Subcutaneous abdominal adipose tissue (tissue), 5 donors: ENCODE measurements around the gene CSTA.

Experiments used
- H3K27ac ChIP-seq: one replicate; pipeline ENCODE4 v1.7.0; 2013; ENCODE audit warnings: low read depth, mild to moderate bottlenecking, inconsistent platforms, low read length, moderate library complexity
- H3K27me3 ChIP-seq, 5 donors: one replicate each; pipeline ENCODE4 v1.7.0; 2013; ENCODE audit warnings: low read length in 5 of 5, inconsistent platforms in 1 of 5; ENCODE audit not compliant: control insufficient read depth in 5 of 5, insufficient read depth in 4 of 5
- H3K36me3 ChIP-seq, 5 donors: one replicate each; pipeline ENCODE4 v1.7.0; 2013; ENCODE audit warnings: low read length in 5 of 5; ENCODE audit not compliant: control insufficient read depth in 5 of 5, insufficient read depth in 5 of 5
- H3K4me1 ChIP-seq, 5 donors: one replicate each; pipeline ENCODE4 v1.7.0; 2013; ENCODE audit warnings: low read length in 5 of 5, mild to moderate bottlenecking in 3 of 5, moderate library complexity in 1 of 5; ENCODE audit not compliant: control insufficient read depth in 5 of 5, insufficient read depth in 5 of 5
- H3K4me3 ChIP-seq, 5 donors: one replicate each; pipeline ENCODE4 v1.7.0; 2013; ENCODE audit warnings: low read length in 5 of 5, low read depth in 1 of 5
- H3K9ac ChIP-seq, 5 donors: one replicate each; pipeline ENCODE4 v1.7.0; 2013; ENCODE audit warnings: low read length in 5 of 5, mild to moderate bottlenecking in 4 of 5, moderate library complexity in 3 of 5
- H3K9me3 ChIP-seq, 5 donors: one replicate each; pipeline ENCODE4 v1.7.0; 2013; ENCODE audit warnings: low read length in 5 of 5; ENCODE audit not compliant: control insufficient read depth in 5 of 5
- donor health status: healthy.
- donor health status: healthy.
- donor health status: healthy.
- donor health status: healthy.
- donor health status: healthy.

Gene CSTA

GRCh38 chr3:122316368-122316767 lies 8.7 kb upstream of the CSTA start:
- Histone ChIP-seq H3K4me3 (no peak overlapping the region), H3K27me3 (peaks cover 0 to 4% (median 0%) of the 10 kb centered on the region in 5 donors), H3K36me3 (no peaks in the 10 kb centered on the region), H3K27ac (no peak overlapping the region), H3K9ac (no peak overlapping the region), H3K4me1 (peaks cover 0 to 4% (median 0%) of the 10 kb centered on the region in 5 donors), H3K9me3 (peaks cover 0 to 7% (median 0%) of the 10 kb centered on the region in 5 donors)

- Histone ChIP-seq H3K27me3 (peaks cover 0 to 4% (median 0%) of the 10 kb centered on the region in 5 donors), H3K36me3 (no peaks in the 10 kb centered on the region), H3K9ac (no peak overlapping the region)
These were observed 6.4 kb upstream of the CSTA start for GRCh38 chr3:122318620-122319019.

GRCh38 chr3:122322095-122323075 lies 2.7 kb upstream of the CSTA start:
- Histone ChIP-seq H3K4me3 (no peak overlapping the region), H3K9me3 (peaks cover 0 to 7% (median 0%) of the 10 kb centered on the region in 5 donors), H3K27me3 (no peaks in the 10 kb centered on the region), H3K9ac (no peak overlapping the region), H3K27ac (no peak overlapping the region), H3K36me3 (no peaks in the 10 kb centered on the region), H3K4me1 (peaks cover 0 to 21% (median 5%) of the 10 kb centered on the region in 5 donors)

More at GRCh38 chr3:122318620-122319019, 6.4 kb upstream of the CSTA start:
- Histone ChIP-seq H3K27ac (no peak overlapping the region), H3K9me3 (peaks cover 0 to 7% (median 0%) of the 10 kb centered on the region in 5 donors), H3K4me3 (no peak overlapping the region), H3K4me1 (peaks cover 0 to under 1% (median 0%) of the 10 kb centered on the region in 5 donors)

GRCh38 chr3:122325769-122326168 lies 721 bp downstream of the CSTA start:
- Histone ChIP-seq H3K9ac (no peak overlapping the region), H3K9me3 (no peaks in the 10 kb centered on the region), H3K36me3 (no peaks in the 10 kb centered on the region), H3K4me1 (peaks cover 0 to 21% (median 5%) of the 10 kb centered on the region in 5 donors), H3K27me3 (no peaks in the 10 kb centered on the region), H3K4me3 (peak overlapping the region in 1 of 5 donors; percentile 63), H3K27ac (no peak overlapping the region)

- Histone ChIP-seq H3K27ac (no peak overlapping the region), H3K4me3 (no peak overlapping the region), H3K4me1 (peaks cover 0 to under 1% (median 0%) of the 10 kb centered on the region in 5 donors), H3K27me3 (no peaks in the 10 kb centered on the region), H3K36me3 (no peaks in the 10 kb centered on the region), H3K9ac (no peak overlapping the region), H3K9me3 (no peaks in the 10 kb centered on the region)
These were observed 6.8 kb downstream of the CSTA start for GRCh38 chr3:122331886-122332285.

- Histone ChIP-seq H3K27me3 (no peaks in the 10 kb centered on the region), H3K9ac (no peak overlapping the region), H3K4me1 (no peaks in the 10 kb centered on the region), H3K36me3 (no peaks in the 10 kb centered on the region), H3K4me3 (no peak overlapping the region), H3K9me3 (no peaks in the 10 kb centered on the region), H3K27ac (no peak overlapping the region)
These were observed 7.5 kb downstream of the CSTA start for GRCh38 chr3:122332551-122332950.

GRCh38 chr3:122342803-122343202 lies 17.8 kb downstream of the CSTA start:
- no peaks in the 10 kb centered on the region for H3K4me1 ChIP-seq
- H3K9ac ChIP-seq, result no peak overlapping the region
- no peaks in the 10 kb centered on the region for H3K9me3 ChIP-seq
- H3K4me3 ChIP-seq, result no peak overlapping the region
- no peaks in the 10 kb centered on the region for H3K36me3 ChIP-seq
- H3K27me3 ChIP-seq, result no peaks in the 10 kb centered on the region
- H3K27ac ChIP-seq, result no peak overlapping the region

- Histone ChIP-seq H3K4me3 (no peak overlapping the region), H3K9me3 (no peaks in the 10 kb centered on the region), H3K27ac (no peak overlapping the region), H3K9ac (no peak overlapping the region), H3K36me3 (no peaks in the 10 kb centered on the region), H3K4me1 (no peaks in the 10 kb centered on the region), H3K27me3 (no peaks in the 10 kb centered on the region)
These were observed 18.6 kb downstream of the CSTA start for GRCh38 chr3:122343654-122344053.

- Histone ChIP-seq H3K27ac (no peak overlapping the region), H3K4me1 (peaks cover 0 to 8% (median 0%) of the 10 kb centered on the region in 5 donors)
These were observed 24.1 kb downstream of the CSTA start for GRCh38 chr3:122349171-122349570.

GRCh38 chr3:122350814-122351418 lies 25.9 kb downstream of the CSTA start:
- no peaks in the 10 kb centered on the region for H3K9me3 ChIP-seq
- no peaks in the 10 kb centered on the region for H3K27me3 ChIP-seq
- H3K4me1 ChIP-seq, result peaks cover 0 to 8% (median 0%) of the 10 kb centered on the region in 5 donors
- no peak overlapping the region for H3K27ac ChIP-seq
- no peak overlapping the region for H3K9ac ChIP-seq
- no peak overlapping the region for H3K4me3 ChIP-seq
- no peaks in the 10 kb centered on the region for H3K36me3 ChIP-seq

More at GRCh38 chr3:122349171-122349570, 24.1 kb downstream of the CSTA start:
- no peaks in the 10 kb centered on the region for H3K36me3 ChIP-seq
- no peak overlapping the region for H3K9ac ChIP-seq
- no peak overlapping the region for H3K4me3 ChIP-seq
- no peaks in the 10 kb centered on the region for H3K9me3 ChIP-seq
- H3K27me3 ChIP-seq, result no peaks in the 10 kb centered on the region
